HepG2 (cell line): ENCODE results near the gene RGL3. TPM values are rescaled to one million over a fixed set of nuclear protein-coding genes. Genes with fewer than 3 reads are reported as not detected.
A peak's percentile ranks its signal among the peaks of the same experiment; 100 is the strongest.

ENCODE experiments used
- KDM5A ChIP-seq: fragments of 200-600 bp; sonication (generic); IDR thresholded peaks from 2 replicates; pipeline ENCODE4 v1.7.0; 2018; ENCODE audit warnings: antibody characterized with exemption, mild to moderate bottlenecking, low read length, borderline replicate concordance
- MTF1 ChIP-seq: sonication (generic); formaldehyde crosslinking; IDR thresholded peaks from 2 replicates; pipeline ENCODE4 v1.5.0; 2020; ENCODE audit warnings: missing genetic modification reagents
- MXI1 ChIP-seq: IDR thresholded peaks from 3 replicates; pipeline ENCODE4 v1.6.1; 2012; ENCODE audit warnings: low read depth, low read length, inconsistent platforms, borderline replicate concordance
- PAF1 ChIP-seq: IDR thresholded peaks from 2 replicates; pipeline ENCODE4 v1.6.1; 2016; ENCODE audit warnings: missing genetic modification reagents, missing compliant biosample characterization
- PHF8 ChIP-seq: sonication (generic); formaldehyde crosslinking; IDR thresholded peaks from 2 replicates; pipeline ENCODE4 v1.5.0; 2020; ENCODE audit warnings: missing genetic modification reagents
- POGZ ChIP-seq: sonication (generic); formaldehyde crosslinking; IDR thresholded peaks from 2 replicates; pipeline ENCODE4 v1.4.0; 2020; ENCODE audit warnings: mild to moderate bottlenecking, missing genetic modification reagents
- RERE ChIP-seq: IDR thresholded peaks from 2 replicates; pipeline ENCODE4 v1.6.1; 2016; ENCODE audit warnings: low read depth, missing genetic modification reagents, missing compliant biosample characterization
- SP2 ChIP-seq: sonication (generic); formaldehyde crosslinking; IDR thresholded peaks from 2 replicates; pipeline ENCODE4 v1.5.1; 2020; ENCODE audit warnings: mild to moderate bottlenecking, missing genetic modification reagents
- ZGPAT ChIP-seq: IDR thresholded peaks from 2 replicates; pipeline ENCODE4 v1.6.1; 2016; ENCODE audit warnings: mild to moderate bottlenecking
- ZZZ3 ChIP-seq: sonication (generic); formaldehyde crosslinking; IDR thresholded peaks from 2 replicates; pipeline ENCODE4 v1.4.0; 2020; ENCODE audit warnings: missing genetic modification reagents, mild to moderate bottlenecking, borderline replicate concordance
- polyA plus RNA-seq, 8 experiments: library from polyadenylated mRNA; depleted of rRNA in 3 of 8; stranded (reverse) in 7 of 8; unstranded in 1 of 8; fragments of >200 nt; fragmentation: Illumina TruSeq in 4 of 8; extraction: Trizol in 4 of 8; gene quantifications; 2 replicates each; pipeline versions ENCODE4 v1.2.1 to v1.2.3, GENCODE V29; 2011 to 2016; ENCODE audit warnings: low read depth in 4 of 8, missing spikeins in 1 of 8, mixed read lengths in 1 of 8; ENCODE audit not compliant: insufficient read depth in 1 of 8
- total RNA-seq, 5 experiments: library from RNA; depleted of rRNA; stranded (reverse); fragments of >200 nt; fragmentation: Illumina TruSeq; extraction: Trizol; gene quantifications; 2 replicates each; pipeline ENCODE4 v1.2.3, GENCODE V29; 2016; ENCODE audit warnings: low read depth in 1 of 5
- TF ChIP-seq, protein P1 (sequence below): sonication (generic); IDR thresholded peaks from 2 replicates; pipeline ENCODE4 v1.6.1; 2016; ENCODE audit warnings: low read depth, borderline replicate concordance
- TF ChIP-seq, protein P2 (sequence below): sonication (generic); formaldehyde crosslinking; IDR thresholded peaks from 2 replicates; pipeline ENCODE4 v1.4.0; 2020; ENCODE audit warnings: mild to moderate bottlenecking, missing genetic modification reagents, borderline replicate concordance
- TF ChIP-seq, protein P3 (sequence below): sonication (generic); formaldehyde crosslinking; IDR thresholded peaks from 2 replicates; pipeline ENCODE4 v1.5.1; 2020; ENCODE audit warnings: mild to moderate bottlenecking, moderate library complexity, missing genetic modification reagents

RGL3 gene
- total and polyA plus RNA-seq, 2 of the 13 experiments (the other 11 are each of a cell fraction or from before 2014, with no cell fraction given) = 4.2 to 7.6 TPM

DNA sequence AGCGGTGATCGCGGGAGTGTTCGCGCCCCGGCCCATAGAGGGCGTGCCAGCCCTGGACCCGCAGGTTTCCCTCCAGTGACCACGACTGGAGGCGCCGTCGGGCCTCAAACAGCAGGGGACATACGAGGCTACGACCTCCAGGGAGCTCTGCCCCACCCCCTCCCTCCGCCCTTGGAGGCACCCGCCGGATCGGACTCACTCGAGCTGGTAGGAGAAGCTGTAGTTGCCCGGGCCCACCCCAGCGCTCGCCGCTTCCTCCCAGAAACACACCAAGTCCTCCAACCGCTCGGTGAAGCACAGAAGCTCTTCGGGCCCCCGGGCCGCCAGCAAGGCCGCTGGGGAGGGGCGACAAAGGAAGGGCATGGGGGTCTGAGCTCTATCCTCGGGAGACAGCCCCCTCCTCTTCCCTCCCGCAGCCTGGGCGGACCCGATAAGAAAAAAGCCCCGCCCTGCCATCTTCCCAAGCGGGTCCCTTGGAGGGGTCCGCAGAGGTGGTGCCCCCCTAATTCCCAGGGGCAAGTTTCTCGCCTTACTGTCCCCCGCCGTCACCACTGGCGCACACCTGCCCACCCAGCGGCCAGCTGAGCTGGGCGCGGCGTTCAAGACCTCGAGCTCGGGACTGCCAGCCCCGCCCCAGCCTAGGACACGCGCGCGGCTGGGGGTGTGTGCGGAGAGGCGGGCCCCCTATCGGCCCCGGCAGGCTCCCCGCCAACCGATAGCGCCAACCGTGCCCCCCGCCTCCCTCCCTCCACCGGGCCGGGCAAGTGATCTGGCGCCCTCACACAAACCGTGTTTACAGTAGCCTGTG lies 36.0 kb downstream of the RGL3 start (continued):
- TF ChIP-seq, protein P1, sequence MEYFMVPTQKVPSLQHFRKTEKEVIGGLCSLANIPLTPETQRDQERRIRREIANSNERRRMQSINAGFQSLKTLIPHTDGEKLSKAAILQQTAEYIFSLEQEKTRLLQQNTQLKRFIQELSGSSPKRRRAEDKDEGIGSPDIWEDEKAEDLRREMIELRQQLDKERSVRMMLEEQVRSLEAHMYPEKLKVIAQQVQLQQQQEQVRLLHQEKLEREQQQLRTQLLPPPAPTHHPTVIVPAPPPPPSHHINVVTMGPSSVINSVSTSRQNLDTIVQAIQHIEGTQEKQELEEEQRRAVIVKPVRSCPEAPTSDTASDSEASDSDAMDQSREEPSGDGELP = peak; percentile 60; the same call in 1 of the 2 replicates
- TF ChIP-seq KDM5A (no peak), POGZ (CRISPR knock-in tag) (0 out of 2 replicates have a peak, but pooled peaks have one; percentile 20), RERE (CRISPR knock-in tag) (no peak), PHF8 (peak; percentile 36; the same call in 1 of the 2 replicates), SP2 (CRISPR knock-in tag) (peak; percentile 51; the same call in 1 of the 2 replicates), ZGPAT (peak; percentile 53; the same call in 1 of the 2 replicates), PAF1 (CRISPR knock-in tag) (no peak), MXI1 (peak; percentile 32; the same call in 1 of the 3 replicates), ZZZ3 (CRISPR knock-in tag) (no peak), MTF1 (no peak)
- TF ChIP-seq, protein P2, sequence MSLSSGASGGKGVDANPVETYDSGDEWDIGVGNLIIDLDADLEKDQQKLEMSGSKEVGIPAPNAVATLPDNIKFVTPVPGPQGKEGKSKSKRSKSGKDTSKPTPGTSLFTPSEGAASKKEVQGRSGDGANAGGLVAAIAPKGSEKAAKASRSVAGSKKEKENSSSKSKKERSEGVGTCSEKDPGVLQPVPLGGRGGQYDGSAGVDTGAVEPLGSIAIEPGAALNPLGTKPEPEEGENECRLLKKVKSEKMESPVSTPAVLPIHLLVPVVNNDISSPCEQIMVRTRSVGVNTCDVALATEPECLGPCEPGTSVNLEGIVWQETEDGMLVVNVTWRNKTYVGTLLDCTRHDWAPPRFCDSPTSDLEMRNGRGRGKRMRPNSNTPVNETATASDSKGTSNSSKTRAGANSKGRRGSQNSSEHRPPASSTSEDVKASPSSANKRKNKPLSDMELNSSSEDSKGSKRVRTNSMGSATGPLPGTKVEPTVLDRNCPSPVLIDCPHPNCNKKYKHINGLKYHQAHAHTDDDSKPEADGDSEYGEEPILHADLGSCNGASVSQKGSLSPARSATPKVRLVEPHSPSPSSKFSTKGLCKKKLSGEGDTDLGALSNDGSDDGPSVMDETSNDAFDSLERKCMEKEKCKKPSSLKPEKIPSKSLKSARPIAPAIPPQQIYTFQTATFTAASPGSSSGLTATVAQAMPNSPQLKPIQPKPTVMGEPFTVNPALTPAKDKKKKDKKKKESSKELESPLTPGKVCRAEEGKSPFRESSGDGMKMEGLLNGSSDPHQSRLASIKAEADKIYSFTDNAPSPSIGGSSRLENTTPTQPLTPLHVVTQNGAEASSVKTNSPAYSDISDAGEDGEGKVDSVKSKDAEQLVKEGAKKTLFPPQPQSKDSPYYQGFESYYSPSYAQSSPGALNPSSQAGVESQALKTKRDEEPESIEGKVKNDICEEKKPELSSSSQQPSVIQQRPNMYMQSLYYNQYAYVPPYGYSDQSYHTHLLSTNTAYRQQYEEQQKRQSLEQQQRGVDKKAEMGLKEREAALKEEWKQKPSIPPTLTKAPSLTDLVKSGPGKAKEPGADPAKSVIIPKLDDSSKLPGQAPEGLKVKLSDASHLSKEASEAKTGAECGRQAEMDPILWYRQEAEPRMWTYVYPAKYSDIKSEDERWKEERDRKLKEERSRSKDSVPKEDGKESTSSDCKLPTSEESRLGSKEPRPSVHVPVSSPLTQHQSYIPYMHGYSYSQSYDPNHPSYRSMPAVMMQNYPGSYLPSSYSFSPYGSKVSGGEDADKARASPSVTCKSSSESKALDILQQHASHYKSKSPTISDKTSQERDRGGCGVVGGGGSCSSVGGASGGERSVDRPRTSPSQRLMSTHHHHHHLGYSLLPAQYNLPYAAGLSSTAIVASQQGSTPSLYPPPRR (CRISPR knock-in tag) = peak; percentile 32; the same call in 1 of the 2 replicates
- TF ChIP-seq, protein P3, sequence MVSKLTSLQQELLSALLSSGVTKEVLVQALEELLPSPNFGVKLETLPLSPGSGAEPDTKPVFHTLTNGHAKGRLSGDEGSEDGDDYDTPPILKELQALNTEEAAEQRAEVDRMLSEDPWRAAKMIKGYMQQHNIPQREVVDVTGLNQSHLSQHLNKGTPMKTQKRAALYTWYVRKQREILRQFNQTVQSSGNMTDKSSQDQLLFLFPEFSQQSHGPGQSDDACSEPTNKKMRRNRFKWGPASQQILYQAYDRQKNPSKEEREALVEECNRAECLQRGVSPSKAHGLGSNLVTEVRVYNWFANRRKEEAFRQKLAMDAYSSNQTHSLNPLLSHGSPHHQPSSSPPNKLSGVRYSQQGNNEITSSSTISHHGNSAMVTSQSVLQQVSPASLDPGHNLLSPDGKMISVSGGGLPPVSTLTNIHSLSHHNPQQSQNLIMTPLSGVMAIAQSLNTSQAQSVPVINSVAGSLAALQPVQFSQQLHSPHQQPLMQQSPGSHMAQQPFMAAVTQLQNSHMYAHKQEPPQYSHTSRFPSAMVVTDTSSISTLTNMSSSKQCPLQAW = 0 out of 2 replicates have a peak, but pooled peaks have one; percentile 19
